Stimulated activated CD8-positive, alpha-beta memory T cell treated with anti-CD3 and anti-CD28 coated beads, Interleukin-4, amount 100 ng/mL, for 1 hour (primary cell): ENCODE measurements around the gene ULBP1.
"Not testable (repeated sequence)": the region's sequence is repeated elsewhere in the genome, so short reads cannot be mapped to it uniquely, and the experiment has no call there.

Source experiments
- DNase-seq, 2 donors: peaks; one replicate each; pipeline ENCODE4 v3.0.0-alpha.2; 2020; ENCODE audit warnings: low read depth in 2 of 2, low spot score in 1 of 2

ULBP1 gene

DNA sequence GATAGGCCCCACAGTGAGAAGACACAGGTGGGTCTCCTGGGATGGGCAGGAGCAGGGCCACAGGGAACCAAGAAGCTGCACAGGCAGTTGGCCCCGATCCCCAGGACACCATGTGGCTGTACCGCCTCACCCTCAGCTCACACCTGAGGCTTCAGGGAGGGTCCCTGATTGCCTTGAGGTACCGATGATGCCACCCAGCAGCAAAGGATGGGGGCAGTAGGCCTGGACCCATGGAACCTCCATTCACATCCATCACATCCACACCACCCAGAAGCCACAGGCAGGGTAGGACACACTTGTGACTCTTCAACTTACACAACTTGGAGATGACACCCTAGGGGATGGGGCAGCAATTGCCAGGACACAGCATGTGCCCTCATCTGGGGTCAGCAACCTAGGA is 39.9 kb downstream of the ULBP1 start:
- DNase-seq: not testable (repeated sequence)

DNA sequence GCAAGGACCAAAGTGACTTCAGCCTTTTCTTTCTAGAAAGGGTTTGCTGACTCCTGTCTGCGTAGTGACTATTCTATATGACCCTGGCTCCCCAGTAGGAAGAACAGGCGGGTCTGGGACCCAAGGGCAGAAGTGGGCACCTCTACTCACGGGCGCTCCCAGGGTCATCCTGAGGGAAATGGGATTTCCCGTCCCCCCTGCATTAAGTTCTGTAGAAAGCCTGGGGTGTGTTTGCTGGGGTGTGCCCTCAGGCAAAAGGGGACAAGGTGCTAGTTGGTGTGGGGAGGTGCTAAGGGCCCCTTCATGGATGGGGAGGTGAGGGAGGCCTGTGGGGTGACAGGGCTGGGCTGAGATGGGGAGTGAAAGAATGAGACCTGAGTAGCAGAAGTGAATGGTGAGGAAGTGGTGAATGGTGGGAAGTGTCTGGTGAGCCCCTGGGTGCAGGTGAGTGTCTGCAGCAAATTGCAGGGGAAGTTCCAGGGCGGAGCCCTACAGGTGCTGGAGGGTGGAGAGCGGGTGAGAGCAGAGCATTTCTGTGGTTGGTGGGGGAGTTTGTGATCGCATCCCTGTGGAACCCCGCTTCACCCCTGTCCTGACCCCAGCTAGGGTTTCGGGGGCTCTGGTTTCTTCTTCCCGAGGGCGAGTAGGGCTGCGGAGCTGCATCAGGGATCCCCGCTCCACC is 40.5 kb downstream of the ULBP1 start:
- DNase-seq: no peak

DNA sequence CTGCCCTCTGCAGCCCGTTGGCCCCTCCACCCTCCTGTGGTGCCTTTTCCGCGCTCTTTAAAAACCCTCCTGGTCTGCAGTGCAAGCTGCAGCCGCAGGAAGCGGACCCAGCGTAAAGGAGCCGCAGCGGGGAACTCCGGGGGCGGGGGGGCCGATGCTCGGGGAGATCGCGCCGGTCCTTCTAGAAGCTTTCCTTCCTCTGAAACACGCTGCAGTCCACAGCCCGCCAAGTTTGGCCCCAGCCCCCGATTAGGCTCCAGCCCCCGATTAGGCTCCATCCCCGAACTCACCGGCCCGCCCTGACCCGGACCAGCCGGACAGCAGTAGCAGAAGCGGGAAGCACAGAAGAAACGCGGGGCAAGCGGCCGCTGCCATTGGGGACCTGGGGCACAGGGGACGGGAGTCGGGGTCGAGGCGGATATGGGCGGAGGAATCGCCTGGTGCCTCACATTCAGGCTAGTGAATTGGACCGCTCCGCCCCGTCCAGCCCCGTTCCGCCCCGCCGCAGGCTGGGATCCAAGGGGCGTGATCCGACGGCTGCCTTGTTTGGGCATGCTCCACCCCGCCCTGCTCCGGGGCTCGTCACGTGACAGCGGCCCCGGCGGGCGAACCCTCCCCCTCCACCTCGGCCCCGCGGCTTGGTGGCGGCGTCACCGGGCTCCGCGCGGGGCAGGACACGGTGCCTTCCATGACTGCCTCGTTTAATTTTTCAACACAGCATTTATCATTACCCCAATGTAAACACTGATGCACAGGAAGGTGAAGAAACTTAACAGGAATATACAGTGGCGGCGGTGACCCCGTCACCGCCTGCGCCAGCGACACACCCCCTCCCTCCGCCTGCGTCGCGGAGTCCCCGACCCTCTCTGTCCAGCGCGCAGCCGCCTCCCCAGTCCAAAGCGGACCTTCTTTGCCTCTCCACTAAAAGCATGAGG is 41.3 kb downstream of the ULBP1 start:
- peak; percentile 64 to 81 for DNase-seq

DNA sequence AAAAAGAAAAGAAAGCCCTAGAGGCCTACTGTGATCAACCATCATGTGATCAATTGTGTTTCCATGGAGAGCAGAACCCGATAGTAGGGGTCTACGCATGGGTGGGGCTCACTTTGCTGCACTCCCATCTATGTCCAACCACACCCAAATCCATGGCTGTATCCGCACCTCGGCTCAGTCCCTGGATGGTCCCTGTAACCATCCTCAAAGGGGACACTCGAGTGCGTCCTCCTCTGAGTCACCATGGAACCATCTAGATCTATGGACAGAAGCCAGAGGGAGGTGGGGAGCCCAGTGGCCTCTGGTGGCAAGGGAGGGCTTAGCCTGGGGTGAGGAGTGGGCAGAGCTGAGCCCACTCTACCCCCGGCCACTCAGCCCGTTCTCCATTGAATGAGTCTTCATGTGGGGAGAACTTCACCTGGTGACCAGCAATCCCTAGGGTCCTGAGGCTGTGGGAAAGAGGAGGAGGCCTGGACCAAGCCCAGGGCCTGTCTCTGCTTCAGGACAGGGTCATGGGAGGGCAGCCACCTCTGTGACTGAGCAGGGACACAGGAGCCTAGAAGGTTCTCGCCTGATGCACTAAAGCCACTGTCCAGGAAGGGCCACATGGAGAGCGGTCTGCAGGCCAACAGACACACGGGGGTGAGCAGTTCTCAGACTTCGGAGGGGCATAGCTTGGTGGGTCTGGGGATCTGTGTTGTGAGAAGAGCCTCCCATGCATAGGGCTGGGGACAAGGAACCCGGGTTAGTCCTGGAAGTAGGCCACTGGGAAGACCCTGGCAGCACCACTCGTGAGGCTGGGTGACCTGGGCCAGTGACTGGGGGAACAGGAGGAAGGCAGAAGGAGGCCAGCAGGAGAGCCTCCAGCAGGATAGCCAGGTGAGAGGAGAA is 42.3 kb downstream of the ULBP1 start:
- DNase-seq: no peak

DNA sequence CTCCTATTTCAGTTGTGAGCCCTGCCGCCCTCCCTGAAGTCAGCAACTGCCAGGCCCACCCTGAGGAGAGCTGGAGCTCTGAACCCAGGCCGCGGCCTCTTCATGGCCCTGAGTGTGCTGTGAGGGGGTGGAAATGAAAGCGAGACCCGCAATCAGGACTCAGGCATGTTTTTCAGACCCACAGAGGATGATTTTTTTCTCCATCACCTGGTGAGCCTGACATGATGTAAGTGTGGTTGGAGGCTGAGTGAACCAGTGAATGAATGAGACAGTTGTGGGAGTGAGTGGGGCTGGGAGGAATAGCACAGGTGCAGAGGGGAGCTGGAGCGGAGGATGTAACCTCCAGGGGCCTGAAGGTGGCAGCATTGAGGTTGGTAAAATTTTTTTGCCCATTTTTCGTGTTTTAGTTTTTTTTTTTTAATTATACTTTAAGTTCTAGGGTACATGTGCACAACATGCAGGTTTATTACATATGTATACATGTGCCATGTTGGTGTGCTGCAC is 43.3 kb downstream of the ULBP1 start:
- DNase-seq: no peak

DNA sequence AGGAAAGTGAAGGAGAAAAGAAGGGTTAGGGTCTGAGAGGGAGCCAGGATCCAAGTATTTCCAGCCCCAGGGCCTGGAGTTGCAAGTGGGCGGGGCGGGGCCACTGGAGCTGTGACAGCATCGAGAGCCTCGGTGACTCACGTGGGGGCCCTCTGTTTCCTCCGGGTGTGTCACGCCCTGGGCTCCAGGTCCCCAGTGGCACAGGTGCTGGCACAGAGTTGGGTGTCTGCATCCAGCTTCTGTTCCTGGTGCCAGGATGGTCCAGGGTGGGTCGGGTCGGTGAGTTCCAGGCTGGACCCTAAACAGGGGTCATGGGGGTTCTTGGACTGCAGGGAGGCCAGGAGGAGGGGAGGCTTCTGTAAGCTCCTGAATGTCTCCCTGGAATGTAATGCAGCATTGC is 44.8 kb downstream of the ULBP1 start:
- DNase-seq: no peak

DNA sequence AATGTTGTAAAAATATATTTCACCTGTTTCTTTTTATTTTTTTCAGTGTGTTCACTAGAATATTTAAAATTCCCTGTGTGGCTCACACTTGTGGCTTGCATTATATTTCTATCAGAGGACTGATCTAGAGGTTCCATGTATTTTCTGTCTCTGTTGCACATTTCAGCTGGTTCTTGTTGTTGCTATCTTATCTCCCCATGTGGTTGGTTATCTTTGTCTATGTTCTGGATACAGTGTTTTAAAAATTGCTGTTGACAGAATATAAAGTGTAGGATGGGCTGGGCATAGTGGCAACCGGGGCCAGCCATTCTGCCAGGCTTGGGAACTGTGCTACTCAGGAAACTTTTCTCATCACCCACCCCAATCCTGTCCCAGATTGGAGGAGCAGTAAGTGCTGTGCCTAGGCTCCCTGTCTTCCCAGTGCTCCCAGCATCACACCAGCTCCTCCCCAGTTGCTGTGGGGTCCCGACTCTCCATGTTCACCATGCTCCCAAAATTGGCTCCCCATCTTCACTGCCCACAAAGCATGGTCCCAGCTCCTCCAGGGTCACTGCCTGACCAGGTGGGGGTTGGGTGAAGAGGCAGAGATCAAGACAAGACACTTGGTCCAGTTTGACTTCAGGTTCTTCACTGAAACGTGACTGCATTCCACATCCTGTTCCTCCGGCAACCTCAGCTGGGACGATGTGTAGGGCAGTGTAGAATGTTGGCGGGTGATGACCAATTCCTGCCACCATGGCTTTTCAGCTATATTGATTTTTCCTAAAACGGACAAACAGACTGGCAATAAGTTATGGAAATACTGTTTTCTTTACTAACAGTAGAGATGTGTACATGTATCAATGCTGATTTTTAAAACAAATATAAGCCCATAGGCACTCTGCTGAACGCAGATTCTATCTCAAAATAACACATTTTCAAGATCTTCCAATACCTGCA is 49.4 kb downstream of the ULBP1 start:
- not testable (repeated sequence) for DNase-seq

DNA sequence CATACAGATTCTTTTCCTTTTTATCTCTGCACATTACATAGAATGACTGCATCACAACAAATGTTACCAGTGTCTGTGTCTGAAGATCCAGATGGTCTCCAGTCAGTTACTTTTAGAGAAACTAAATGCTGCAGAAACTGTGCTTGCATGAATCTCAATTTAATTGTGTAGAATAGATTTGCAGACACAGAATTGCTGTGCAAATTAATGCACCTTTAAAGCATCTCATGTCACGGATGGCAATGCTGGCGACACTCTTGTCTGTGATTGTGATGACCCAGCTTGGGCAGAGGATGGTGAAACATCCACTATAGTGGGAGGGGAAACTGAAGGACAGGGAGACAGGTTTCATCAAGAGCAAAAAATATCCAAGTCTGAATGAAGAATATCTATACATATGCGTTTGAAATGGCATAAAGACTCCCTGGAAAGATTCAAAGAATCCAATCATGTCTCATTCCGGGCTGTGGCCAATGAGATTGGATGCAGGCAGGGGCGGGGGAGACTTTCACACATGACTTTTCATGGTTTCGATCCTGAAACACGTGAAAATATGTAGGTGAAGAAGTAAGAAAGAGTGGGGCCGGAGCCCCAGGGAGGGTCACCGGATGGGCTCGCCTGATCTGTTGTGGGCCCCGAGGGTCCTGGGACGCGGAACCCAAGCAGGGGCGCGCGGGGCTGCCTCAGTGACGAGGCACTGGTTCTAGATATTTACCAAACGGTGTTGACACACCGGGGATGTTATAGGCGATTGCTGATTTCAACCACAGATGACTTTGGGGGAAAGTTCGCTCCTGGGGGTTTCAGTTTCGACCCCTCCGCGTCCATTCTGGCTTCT is 50.3 kb downstream of the ULBP1 start:
- not testable (repeated sequence) for DNase-seq

DNA sequence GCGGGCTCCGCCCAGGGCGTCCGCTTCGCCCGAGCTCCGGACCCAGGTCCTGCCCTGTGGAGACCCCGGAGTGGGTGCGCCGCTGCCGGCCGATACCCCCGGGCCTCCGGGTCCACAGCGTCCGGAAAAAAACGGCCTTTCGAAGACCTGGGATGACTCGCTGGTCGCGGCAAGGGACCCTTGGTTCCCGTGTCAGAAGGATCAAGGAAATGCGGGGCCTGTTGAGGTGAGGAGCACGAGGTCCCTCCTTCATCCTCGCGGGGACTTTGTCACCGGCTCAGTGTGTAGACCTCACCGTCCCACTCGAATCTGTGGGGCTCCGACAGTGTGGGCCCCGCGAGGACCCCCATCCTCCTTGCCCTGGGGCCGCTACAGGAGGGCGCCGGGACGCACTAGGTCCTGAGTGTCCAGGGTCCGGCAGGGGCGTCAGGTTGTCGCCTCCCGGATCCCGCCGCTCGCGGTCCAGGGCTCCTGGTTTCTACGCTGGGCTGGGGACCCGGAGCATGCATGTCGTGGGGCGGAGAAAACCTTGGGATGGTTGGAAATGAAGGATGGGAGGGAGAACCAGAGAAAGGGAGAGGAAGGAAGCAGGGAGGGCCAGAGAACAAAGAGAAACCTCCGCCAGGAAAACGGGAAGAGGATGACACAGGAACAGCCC is 51.0 kb downstream of the ULBP1 start:
- not testable (repeated sequence) for DNase-seq

DNA sequence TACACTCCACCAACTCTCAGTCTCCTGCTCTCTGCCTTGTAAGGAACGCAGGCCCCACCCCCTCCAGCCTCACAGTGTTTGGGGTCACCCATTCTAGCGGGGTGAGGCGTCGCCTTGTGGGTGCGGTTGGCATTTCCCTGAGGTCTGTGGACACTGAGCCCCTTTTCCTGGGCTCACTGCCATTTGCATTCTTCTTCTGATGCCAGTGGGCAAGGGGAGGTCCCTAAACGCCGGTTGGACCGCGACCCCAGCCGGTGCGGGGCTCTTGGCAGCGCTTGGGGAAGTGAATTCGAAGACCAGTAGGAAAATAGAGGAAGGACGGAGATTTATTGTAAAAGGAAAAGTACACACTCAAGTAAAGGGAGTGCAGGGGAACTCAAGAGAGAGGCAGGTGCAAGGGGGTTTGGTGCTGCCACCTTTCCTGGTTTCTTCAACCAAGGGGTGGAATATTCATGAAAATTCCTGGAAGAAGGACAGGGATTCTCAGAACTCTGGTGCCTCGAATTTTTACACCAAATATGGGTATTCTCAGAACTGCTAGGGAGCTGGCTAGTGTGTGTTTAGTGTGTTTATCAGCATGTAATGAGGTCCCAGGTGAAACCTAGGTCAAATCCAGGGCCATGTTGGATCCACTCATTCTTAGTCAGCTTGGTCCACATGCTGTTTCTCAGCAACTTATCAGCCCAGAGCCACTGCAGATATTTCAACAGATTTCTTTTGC is 51.7 kb downstream of the ULBP1 start:
- not testable (repeated sequence) for DNase-seq

DNA sequence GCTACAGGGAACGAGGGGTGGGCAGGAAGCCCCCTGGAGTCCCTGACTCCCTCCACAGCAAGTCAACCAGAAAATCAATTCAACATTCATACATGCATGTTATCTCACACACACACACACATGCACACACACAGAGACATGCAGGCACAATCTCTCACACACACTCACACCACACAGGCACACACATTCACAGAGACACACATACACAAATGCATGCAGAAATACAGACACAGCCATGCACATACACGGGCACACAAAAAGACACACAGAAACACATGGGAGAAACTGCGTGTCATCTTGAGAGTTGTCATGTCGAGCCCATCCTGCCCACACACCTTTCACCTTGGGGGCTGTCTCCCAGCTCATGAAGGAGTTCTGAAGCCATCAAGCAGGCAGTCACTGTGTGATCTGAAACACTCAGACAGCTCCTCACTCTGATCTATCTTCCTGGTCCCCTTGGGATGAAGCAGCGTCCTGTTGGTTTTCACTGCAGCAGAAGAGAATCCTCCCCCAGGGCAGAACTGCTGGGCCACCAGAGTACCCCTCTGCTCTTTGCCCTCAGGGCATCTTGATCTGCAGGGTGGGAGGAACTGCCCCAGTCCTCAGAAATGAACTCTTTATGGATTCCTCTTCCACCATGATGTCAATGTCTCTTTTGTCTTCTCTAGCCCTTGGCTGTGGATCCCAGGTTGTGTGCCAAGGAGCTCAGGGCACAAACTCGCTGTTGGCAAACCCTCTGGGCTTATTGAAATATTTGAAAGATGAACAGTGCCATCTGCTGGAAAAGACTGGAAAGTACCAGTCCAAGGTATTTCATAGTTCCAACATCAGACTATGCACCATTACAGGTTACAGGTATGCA is 52.8 kb downstream of the ULBP1 start:
- DNase-seq: peak in 1 of 2 donors; percentile 25

DNA sequence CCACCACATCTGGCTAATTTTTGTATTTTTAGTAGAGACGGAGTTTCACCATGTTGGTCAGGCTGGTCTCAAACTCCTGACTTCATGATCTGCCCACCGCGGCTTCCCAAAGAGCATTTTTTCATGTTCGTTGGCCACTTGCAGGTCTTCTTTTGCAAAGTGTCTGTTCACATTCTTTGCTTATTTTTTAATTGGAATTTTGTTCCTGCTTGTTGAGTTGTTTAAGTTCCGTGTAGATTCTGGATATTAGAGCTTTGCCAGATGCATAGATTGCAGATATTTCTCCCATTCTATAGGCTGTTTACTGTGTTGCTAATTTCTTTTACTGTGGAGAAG is 53.4 kb downstream of the ULBP1 start:
- DNase-seq: not testable (repeated sequence)

DNA sequence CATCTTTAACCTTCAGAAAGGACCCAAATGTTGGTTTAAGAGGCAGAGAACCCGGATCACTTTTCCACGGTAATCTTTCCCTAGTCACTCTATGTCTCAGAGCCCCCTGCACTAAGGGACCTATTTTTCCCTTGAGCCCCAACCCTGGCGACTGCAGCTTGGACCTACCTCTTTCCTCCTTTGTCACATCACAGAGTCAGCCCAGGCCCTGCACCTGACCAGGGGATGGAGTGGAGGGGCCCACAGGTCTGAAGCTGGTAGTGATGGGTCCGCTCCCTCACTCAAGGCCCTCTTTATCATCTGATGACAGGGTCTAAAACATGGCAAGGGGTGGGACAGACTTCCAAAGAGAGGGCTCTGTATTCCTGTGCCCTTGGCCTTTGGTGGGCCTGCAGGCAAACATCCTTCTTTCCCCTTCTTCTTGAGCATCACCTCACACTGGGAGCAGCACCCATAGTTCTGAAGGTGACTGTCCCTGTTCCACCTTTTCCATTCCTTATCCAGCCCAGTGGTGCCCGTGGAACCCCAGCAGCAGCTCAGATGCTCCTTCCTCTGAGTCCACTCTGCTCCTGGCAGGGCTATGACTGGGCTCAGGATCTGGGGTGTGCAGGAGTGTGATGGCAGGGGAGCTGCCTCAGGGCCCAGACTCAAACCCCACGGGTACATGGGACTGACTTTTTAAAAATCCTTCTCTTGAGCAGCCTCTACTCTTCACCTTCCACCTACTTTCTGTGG is 55.3 kb downstream of the ULBP1 start:
- no peak for DNase-seq

DNA sequence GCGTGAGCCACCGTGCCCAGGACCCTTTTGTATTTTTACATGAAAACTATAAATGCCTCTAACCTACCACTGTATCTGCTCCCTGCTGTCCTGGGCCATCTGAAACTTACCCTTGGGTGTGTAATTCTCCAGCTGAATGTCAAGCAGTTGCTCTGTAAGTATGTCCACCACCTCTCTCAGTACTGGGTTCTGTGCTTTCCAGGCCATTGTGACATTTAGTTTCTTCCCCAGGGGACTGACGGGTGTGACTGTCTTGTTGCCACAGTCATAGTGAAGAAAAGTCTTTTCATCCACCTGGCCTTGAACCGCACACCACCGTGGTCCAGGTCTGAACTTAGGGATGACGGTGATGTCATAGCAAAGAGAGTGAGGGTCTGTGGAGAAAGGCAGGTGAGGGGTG is 58.1 kb downstream of the ULBP1 start:
- DNase-seq: not testable (repeated sequence)
